ENCODE data around the gene DLGAP1.

- no peak for TF ChIP-seq USF2 (IDR thresholded peaks at IDR 0.05; ENCODE audit: borderline replicate concordance, low read depth, low read length)
- TF ChIP-seq MAX (IDR thresholded peaks at IDR 0.05; ENCODE audit: low read depth), result no peak
These were observed 999.9 kb downstream of the DLGAP1 start for GRCh38 chr18:3455090-3455635.
